ENCODE measurements around the gene ALS2CL. TPM values are rescaled to one million over a fixed set of nuclear protein-coding genes. Genes with fewer than 3 reads are reported as not detected.

ALS2CL gene
- total and polyA plus RNA-seq, 10 of the 15 experiments (the other 5 are each of a cell fraction or from before 2014, with no cell fraction given) = 0.01 to 0.05 TPM; not detected in 8

DNA sequence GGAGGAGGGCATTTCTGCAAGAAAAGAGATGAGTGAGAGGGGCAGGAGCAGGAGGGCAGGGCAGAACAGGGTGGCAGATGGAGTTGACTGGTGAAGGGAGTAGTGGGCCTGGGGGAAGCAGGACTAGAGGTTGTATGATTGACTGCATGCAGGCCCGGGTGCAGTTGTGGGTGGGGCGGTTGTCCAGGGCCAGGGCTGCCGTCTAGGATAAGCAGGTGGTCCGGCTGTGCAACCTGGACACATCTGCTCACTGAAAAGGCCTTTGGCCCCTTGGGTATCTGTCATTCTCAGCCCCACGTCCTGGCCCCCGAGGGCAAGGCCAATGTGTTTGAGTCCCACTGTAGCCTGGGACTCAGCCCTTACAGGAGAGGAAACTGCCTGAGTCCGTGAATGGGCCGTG, 25.4 kb downstream of the ALS2CL start:
- H3K79me2 ChIP-seq (ENCODE audit: control insufficient read depth, insufficient read depth, low read length) = no peaks in the 10 kb centered on the region
- no peak overlapping the region for H3K27ac ChIP-seq (ENCODE audit: control insufficient read depth, insufficient read depth)
- ChIA-PET CTCF (no interaction called here), RAD21 (ENCODE audit: unreplicated experiment) (no interaction called here), POLR2A (no interaction called here), SMC1A (ENCODE audit: uncharacterized antibody, unreplicated experiment) (no interaction called here)
- FAIRE-seq (no peak), ATAC-seq (no peak), DNase-seq (ENCODE audit: low read depth, low spot score) (no peak)
- H3K4me1 ChIP-seq (ENCODE audit: control insufficient read depth, insufficient read depth, low read length) = no peaks in the 10 kb centered on the region
- H3K9me3 ChIP-seq (replicated peaks; ENCODE audit: control insufficient read depth, insufficient read depth, low read length) = no peaks in the 10 kb centered on the region
- no TSS peak for BruUV-seq (replicated peaks)
- in situ Hi-C loops (cut with MboI) (no loop called here), intact Hi-C loops (cut with micrococcal nuclease; ENCODE audit: unreplicated experiment) (no loop called here)
- no peak overlapping the region for H2AFZ ChIP-seq (ENCODE audit: control insufficient read depth, low read depth, low read length)
- no peak overlapping the region for H3K4me2 ChIP-seq (ENCODE audit: control insufficient read depth, insufficient read depth)
- peaks cover 0 to 1% of the 10 kb centered on the region in 2 experiments; a peak in 2 of 4 replicates for H3K27me3 ChIP-seq (replicated peaks in 1 of 2; ENCODE audit: control insufficient read depth in 2 of 2, insufficient read depth in 2 of 2, low read length in 1 of 2)
- no peak overlapping the region for H3K4me3 ChIP-seq
- H4K20me1 ChIP-seq (ENCODE audit: control insufficient read depth, insufficient read depth) = no peaks in the 10 kb centered on the region; the same call in 1 of the 2 replicates
- no peak overlapping the region for H3K9ac ChIP-seq (ENCODE audit: control insufficient read depth, insufficient read depth, low read length)
- H3K36me3 ChIP-seq (ENCODE audit: control insufficient read depth in 2 of 2, insufficient read depth in 2 of 2, low read length in 1 of 2) = no peaks in the 10 kb centered on the region
- TF ChIP-seq, protein P1, sequence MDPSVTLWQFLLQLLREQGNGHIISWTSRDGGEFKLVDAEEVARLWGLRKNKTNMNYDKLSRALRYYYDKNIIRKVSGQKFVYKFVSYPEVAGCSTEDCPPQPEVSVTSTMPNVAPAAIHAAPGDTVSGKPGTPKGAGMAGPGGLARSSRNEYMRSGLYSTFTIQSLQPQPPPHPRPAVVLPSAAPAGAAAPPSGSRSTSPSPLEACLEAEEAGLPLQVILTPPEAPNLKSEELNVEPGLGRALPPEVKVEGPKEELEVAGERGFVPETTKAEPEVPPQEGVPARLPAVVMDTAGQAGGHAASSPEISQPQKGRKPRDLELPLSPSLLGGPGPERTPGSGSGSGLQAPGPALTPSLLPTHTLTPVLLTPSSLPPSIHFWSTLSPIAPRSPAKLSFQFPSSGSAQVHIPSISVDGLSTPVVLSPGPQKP (IDR thresholded peaks at IDR 0.05; ENCODE audit: low read depth, low read length) = no peak
- TF ChIP-seq POLR2A (IDR thresholded peaks at IDR 0.05; ENCODE audit: low read depth, low read length) (no peak), HDAC6 (IDR thresholded peaks at IDR 0.05; ENCODE audit: unreplicated experiment) (no peak), MTA2 (IDR thresholded peaks at IDR 0.05; ENCODE audit: low read depth) (no peak), ZNF384 (IDR thresholded peaks at IDR 0.05; ENCODE audit: borderline replicate concordance, low read depth, low read length) (no peak), EP300 (IDR thresholded peaks at IDR 0.05; ENCODE audit: borderline replicate concordance in 1 of 2, control insufficient read depth in 1 of 2, low read depth in 2 of 2, low read length in 2 of 2) (no peak), HDAC2 (IDR thresholded peaks at IDR 0.05) (no peak)
- 11% methylated on average over 8 of the region's 8 CpGs for WGBS (ENCODE audit: insufficient coverage, insufficient replicate concordance, low lambda C conversion rate, missing lambda C conversion rate)

DNA sequence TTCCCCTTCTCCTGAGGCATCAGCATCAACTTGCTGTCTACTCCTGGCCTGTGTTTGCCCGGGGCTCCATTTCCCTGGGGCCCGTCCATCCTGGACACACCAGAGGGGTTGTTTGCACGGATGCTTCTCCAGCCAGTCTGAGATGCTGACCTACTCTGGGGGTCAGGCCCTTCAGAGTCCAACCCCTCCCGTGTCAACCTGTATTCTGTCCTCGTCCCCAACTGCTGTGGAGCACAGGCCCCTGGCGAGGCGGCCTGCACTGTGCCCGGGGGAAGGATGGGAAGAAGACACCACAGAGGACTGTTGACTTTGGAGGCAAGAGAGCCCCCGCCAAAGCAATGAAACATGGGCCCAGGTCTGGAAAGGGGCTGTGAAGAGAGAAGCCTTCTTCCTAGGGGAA, 25.8 kb downstream of the ALS2CL start:
- Histone ChIP-seq H3K27ac (ENCODE audit: control insufficient read depth, insufficient read depth) (no peak overlapping the region), H3K9ac (ENCODE audit: control insufficient read depth, insufficient read depth, low read length) (no peak overlapping the region), H3K4me1 (ENCODE audit: control insufficient read depth, insufficient read depth, low read length) (no peaks in the 10 kb centered on the region), H3K27me3 (replicated peaks in 1 of 2; ENCODE audit: control insufficient read depth in 2 of 2, insufficient read depth in 2 of 2, low read length in 1 of 2) (peaks cover 0 to 1% of the 10 kb centered on the region in 2 experiments; a peak in 3 of 4 replicates), H3K4me3 (no peak overlapping the region), H3K36me3 (ENCODE audit: control insufficient read depth in 2 of 2, insufficient read depth in 2 of 2, low read length in 1 of 2) (no peaks in the 10 kb centered on the region), H3K79me2 (ENCODE audit: control insufficient read depth, insufficient read depth, low read length) (no peaks in the 10 kb centered on the region), H3K9me3 (replicated peaks; ENCODE audit: control insufficient read depth, insufficient read depth, low read length) (no peaks in the 10 kb centered on the region), H2AFZ (ENCODE audit: control insufficient read depth, low read depth, low read length) (no peak overlapping the region), H4K20me1 (ENCODE audit: control insufficient read depth, insufficient read depth) (no peaks in the 10 kb centered on the region; the same call in 1 of the 2 replicates), H3K4me2 (ENCODE audit: control insufficient read depth, insufficient read depth) (no peak overlapping the region)
- FAIRE-seq = no peak
- no TSS peak for BruUV-seq (replicated peaks)
- in situ Hi-C loops (cut with MboI) = no loop called here
- WGBS (ENCODE audit: insufficient coverage, insufficient replicate concordance, low lambda C conversion rate, missing lambda C conversion rate) = 26% methylated on average over 8 of the region's 9 CpGs
- no peak for ATAC-seq
- ChIA-PET SMC1A (ENCODE audit: uncharacterized antibody, unreplicated experiment) (no interaction called here), CTCF (no interaction called here), RAD21 (ENCODE audit: unreplicated experiment) (no interaction called here), POLR2A (no interaction called here)
- no peak for DNase-seq (ENCODE audit: low read depth, low spot score)
- intact Hi-C loops (cut with micrococcal nuclease; ENCODE audit: unreplicated experiment) = no loop called here
- TF ChIP-seq HDGF (IDR thresholded peaks at IDR 0.05) (no peak), ZNF207 (IDR thresholded peaks at IDR 0.05; ENCODE audit: borderline replicate concordance) (no peak), ZNF217 (IDR thresholded peaks at IDR 0.05) (no peak), ZBED1 (IDR thresholded peaks at IDR 0.05; ENCODE audit: borderline replicate concordance) (no peak), FOXK2 (IDR thresholded peaks at IDR 0.05) (no peak), EED (IDR thresholded peaks at IDR 0.05; ENCODE audit: low read depth) (no peak), POLR2AphosphoS5 (IDR thresholded peaks at IDR 0.05; ENCODE audit: low read length) (no peak)
- TF ChIP-seq, protein P2, sequence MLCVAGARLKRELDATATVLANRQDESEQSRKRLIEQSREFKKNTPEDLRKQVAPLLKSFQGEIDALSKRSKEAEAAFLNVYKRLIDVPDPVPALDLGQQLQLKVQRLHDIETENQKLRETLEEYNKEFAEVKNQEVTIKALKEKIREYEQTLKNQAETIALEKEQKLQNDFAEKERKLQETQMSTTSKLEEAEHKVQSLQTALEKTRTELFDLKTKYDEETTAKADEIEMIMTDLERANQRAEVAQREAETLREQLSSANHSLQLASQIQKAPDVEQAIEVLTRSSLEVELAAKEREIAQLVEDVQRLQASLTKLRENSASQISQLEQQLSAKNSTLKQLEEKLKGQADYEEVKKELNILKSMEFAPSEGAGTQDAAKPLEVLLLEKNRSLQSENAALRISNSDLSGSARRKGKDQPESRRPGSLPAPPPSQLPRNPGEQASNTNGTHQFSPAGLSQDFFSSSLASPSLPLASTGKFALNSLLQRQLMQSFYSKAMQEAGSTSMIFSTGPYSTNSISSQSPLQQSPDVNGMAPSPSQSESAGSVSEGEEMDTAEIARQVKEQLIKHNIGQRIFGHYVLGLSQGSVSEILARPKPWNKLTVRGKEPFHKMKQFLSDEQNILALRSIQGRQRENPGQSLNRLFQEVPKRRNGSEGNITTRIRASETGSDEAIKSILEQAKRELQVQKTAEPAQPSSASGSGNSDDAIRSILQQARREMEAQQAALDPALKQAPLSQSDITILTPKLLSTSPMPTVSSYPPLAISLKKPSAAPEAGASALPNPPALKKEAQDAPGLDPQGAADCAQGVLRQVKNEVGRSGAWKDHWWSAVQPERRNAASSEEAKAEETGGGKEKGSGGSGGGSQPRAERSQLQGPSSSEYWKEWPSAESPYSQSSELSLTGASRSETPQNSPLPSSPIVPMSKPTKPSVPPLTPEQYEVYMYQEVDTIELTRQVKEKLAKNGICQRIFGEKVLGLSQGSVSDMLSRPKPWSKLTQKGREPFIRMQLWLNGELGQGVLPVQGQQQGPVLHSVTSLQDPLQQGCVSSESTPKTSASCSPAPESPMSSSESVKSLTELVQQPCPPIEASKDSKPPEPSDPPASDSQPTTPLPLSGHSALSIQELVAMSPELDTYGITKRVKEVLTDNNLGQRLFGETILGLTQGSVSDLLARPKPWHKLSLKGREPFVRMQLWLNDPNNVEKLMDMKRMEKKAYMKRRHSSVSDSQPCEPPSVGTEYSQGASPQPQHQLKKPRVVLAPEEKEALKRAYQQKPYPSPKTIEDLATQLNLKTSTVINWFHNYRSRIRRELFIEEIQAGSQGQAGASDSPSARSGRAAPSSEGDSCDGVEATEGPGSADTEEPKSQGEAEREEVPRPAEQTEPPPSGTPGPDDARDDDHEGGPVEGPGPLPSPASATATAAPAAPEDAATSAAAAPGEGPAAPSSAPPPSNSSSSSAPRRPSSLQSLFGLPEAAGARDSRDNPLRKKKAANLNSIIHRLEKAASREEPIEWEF (IDR thresholded peaks at IDR 0.05; ENCODE audit: insufficient replicate concordance, low read depth, low read length) = no peak
